GM23338 (cell line): ENCODE data around the gene VSIG10L. TPM values are rescaled to one million over a fixed set of nuclear protein-coding genes. Genes with fewer than 3 reads are reported as not detected.

ENCODE experiments used
- ATAC-seq: fragments of 200-7000 bp; cut with Tn5 transposase; 3 replicates; pipeline ENCODE4 v1.9.1; 2020
- DNase-seq: peaks from one replicate; pipeline ENCODE4 v3.0.0-alpha.2; 2015; ENCODE audit warnings: low spot score
- H2AFZ ChIP-seq: fragments of 200-600 bp; sonication (generic); 2 replicates; pipeline ENCODE4 v1.8.0; 2016; ENCODE audit warnings: antibody characterized with exemption, mild to moderate bottlenecking, moderate library complexity
- H3F3A ChIP-seq: fragments of 200-600 bp; sonication (generic); replicated peaks from 2 replicates; pipeline ENCODE4 v1.8.0; 2017; ENCODE audit warnings: antibody characterized with exemption, mixed run types, low read depth
- H3K27ac ChIP-seq: fragments of 200-600 bp; sonication (generic); 2 replicates; pipeline ENCODE4 v1.6.1; 2016; ENCODE audit warnings: low read depth
- H3K27me3 ChIP-seq: fragments of 200-600 bp; sonication (generic); 2 replicates; pipeline ENCODE4 v1.8.0; 2016; ENCODE audit warnings: mild to moderate bottlenecking, mixed run types, moderate library complexity; ENCODE audit not compliant: insufficient read depth
- H3K36me3 ChIP-seq: fragments of 200-600 bp; sonication (generic); 2 replicates; pipeline ENCODE4 v1.8.0; 2016; ENCODE audit warnings: mild to moderate bottlenecking; ENCODE audit not compliant: insufficient read depth
- H3K4me1 ChIP-seq: fragments of 200-600 bp; sonication (generic); 2 replicates; pipeline ENCODE4 v1.8.0; 2016; ENCODE audit warnings: mild to moderate bottlenecking, moderate library complexity; ENCODE audit not compliant: insufficient read depth
- H3K4me2 ChIP-seq: fragments of 200-600 bp; sonication (generic); 2 replicates; pipeline ENCODE4 v1.7.1; 2017; ENCODE audit warnings: mixed run types
- H3K4me3 ChIP-seq: fragments of 200-600 bp; sonication (generic); 2 replicates; pipeline ENCODE4 v1.6.1; 2016; ENCODE audit warnings: mixed run types
- H3K79me2 ChIP-seq: fragments of 200-600 bp; sonication (generic); replicated peaks from 2 replicates; pipeline ENCODE4 v1.8.0; 2017; ENCODE audit warnings: mild to moderate bottlenecking; ENCODE audit not compliant: insufficient read depth
- H3K9me2 ChIP-seq: fragments of 200-600 bp; sonication (generic); 2 replicates; pipeline ENCODE4 v1.8.0; 2017; ENCODE audit not compliant: insufficient read depth
- H4K20me1 ChIP-seq: fragments of 200-600 bp; sonication (generic); replicated peaks from 2 replicates; pipeline ENCODE4 v1.8.0; 2017; ENCODE audit warnings: mild to moderate bottlenecking; ENCODE audit not compliant: insufficient read depth
- H3K27ac Mint-ChIP-seq: 2 replicates; pipeline ENCODE4 v1.8.0; 2020; ENCODE audit warnings: inconsistent platforms, mild to moderate bottlenecking, moderate library complexity, mixed read lengths
- H3K27me3 Mint-ChIP-seq: 3 replicates; pipeline ENCODE4 v1.8.0; 2022; ENCODE audit warnings: low read depth, mild to moderate bottlenecking, moderate library complexity, mixed read lengths, inconsistent platforms; ENCODE audit not compliant: insufficient read depth, poor library complexity
- H3K36me3 Mint-ChIP-seq: 3 replicates; pipeline ENCODE4 v1.8.0; 2021; ENCODE audit warnings: low read depth, mild to moderate bottlenecking, inconsistent platforms, moderate library complexity, mixed read lengths
- H3K4me1 Mint-ChIP-seq: 3 replicates; pipeline ENCODE4 v1.8.0; 2020; ENCODE audit warnings: mild to moderate bottlenecking, inconsistent platforms, mixed read lengths
- H3K4me3 Mint-ChIP-seq: 3 replicates; pipeline ENCODE4 v1.8.0; 2021; ENCODE audit warnings: moderate library complexity, mild to moderate bottlenecking, inconsistent platforms, mixed read lengths
- H3K9me3 Mint-ChIP-seq: 3 replicates; pipeline ENCODE4 v1.8.0; 2020; ENCODE audit warnings: moderate library complexity, mild to moderate bottlenecking, inconsistent platforms, mixed read lengths
- CREB1 ChIP-seq: fragments of 250-450 bp; sonication (Bioruptor Pico); IDR thresholded peaks from 2 replicates; pipeline ENCODE4 v1.5.0; 2020; ENCODE audit warnings: low read depth, mild to moderate bottlenecking, moderate library complexity
- JUNB ChIP-seq: IDR thresholded peaks from one replicate; pipeline ENCODE4 v1.6.1; 2016; ENCODE audit warnings: antibody characterized with exemption; ENCODE audit not compliant: unreplicated experiment
- NANOG ChIP-seq: IDR thresholded peaks from 2 replicates; pipeline ENCODE4 v1.6.1; 2016; ENCODE audit warnings: antibody characterized with exemption, borderline replicate concordance
- POLR2AphosphoS5 ChIP-seq: IDR thresholded peaks from 2 replicates; pipeline ENCODE4 v1.6.1; 2016; ENCODE audit warnings: antibody characterized with exemption, low read depth
- STAT1 ChIP-seq: IDR thresholded peaks from one replicate; pipeline ENCODE4 v1.6.1; 2016; ENCODE audit warnings: antibody characterized with exemption; ENCODE audit not compliant: unreplicated experiment
- ZNF114 ChIP-seq: fragments of 250-450 bp; sonication (Bioruptor Pico); IDR thresholded peaks from 2 replicates; pipeline ENCODE4 v1.5.0; 2020; ENCODE audit warnings: mild to moderate bottlenecking, moderate library complexity
- polyA plus RNA-seq: library from polyadenylated mRNA; unstranded; fragments of >200 nt; fragmentation: Nextera tagmentation; extraction: Ambion mirVana; gene quantifications from 2 replicates; pipeline ENCODE4 v1.2.1, GENCODE V29; 2016
- total RNA-seq: library from RNA; depleted of rRNA; stranded (reverse); fragments of >200 nt; shearing (Covaris generic); gene quantifications from 2 replicates; pipeline ENCODE4 v1.2.3, GENCODE V29; 2014
- TF ChIP-seq, protein P1 (sequence below), 2 experiments: fragments of 200-600 bp in 1 of 2; sonication (generic) in 1 of 2; conservative IDR thresholded peaks; 2 replicates each; pipeline versions ENCODE4 v1.5.1 to v1.6.1; 2016 to 2017; ENCODE audit warnings: antibody characterized with exemption in 2 of 2, low read depth in 2 of 2, mild to moderate bottlenecking in 2 of 2, moderate library complexity in 1 of 2
- TF ChIP-seq, protein P2 (sequence below): IDR thresholded peaks from one replicate; pipeline ENCODE4 v1.6.1; 2018; ENCODE audit warnings: antibody characterized with exemption; ENCODE audit not compliant: unreplicated experiment
- TF ChIP-seq, protein P3 (sequence below): fragments of 250-450 bp; sonication (Bioruptor Pico); IDR thresholded peaks from 2 replicates; pipeline ENCODE4 v1.5.0; 2020; ENCODE audit warnings: mild to moderate bottlenecking, moderate library complexity

The VSIG10L gene
- total and polyA plus RNA-seq, 2 experiments from 2014 or later: 9.6 to 10.4 TPM

DNA sequence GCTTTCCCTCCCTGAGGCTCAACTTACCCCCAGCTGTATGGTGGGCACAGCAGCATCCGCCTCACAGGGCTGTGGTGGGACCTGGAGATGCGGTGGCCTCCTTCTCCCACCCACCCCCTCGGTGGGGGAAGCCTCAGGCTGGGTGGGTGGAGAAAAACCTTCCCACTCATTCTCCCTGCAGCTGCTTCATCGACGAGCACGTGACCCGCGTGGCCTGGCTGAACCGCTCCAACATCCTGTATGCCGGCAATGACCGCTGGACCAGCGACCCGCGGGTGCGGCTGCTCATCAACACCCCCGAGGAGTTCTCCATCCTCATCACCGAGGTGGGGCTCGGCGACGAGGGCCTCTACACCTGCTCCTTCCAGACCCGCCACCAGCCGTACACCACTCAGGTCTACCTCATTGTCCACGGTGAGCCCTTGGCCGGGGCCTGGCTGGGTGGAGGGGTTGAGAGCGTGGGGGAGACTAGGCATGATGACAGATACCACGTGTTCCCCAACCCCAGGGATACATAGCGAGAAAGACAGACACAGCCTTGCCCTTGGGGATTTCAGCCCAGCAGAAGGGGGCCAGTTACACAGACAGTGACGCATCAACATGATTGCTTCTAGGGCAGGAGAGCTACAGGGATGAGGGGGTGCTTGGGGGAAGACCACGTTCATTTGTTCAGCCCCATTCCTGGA lies 18.3 kb downstream of the VSIG10L start:
- peaks cover 23% of the 10 kb centered on the region for H3K27me3 Mint-ChIP-seq
- Histone ChIP-seq H2AFZ (no peak overlapping the region), H3K27ac (no peak overlapping the region), H3K9me2 (no peaks in the 10 kb centered on the region), H4K20me1 (peaks cover 2% of the 10 kb centered on the region; the same call in 1 of the 2 replicates), H3K4me2 (no peak overlapping the region), H3F3A (no peaks in the 10 kb centered on the region), H3K4me1 (peaks cover 8% of the 10 kb centered on the region; the same call in 1 of the 2 replicates), H3K27me3 (peaks cover 17% of the 10 kb centered on the region), H3K79me2 (no peaks in the 10 kb centered on the region), H3K4me3 (no peak overlapping the region), H3K36me3 (no peaks in the 10 kb centered on the region)
- TF ChIP-seq NANOG: no peak
- no peak for TF ChIP-seq STAT1
- TF ChIP-seq POLR2AphosphoS5: no peak
- TF ChIP-seq, protein P1, sequence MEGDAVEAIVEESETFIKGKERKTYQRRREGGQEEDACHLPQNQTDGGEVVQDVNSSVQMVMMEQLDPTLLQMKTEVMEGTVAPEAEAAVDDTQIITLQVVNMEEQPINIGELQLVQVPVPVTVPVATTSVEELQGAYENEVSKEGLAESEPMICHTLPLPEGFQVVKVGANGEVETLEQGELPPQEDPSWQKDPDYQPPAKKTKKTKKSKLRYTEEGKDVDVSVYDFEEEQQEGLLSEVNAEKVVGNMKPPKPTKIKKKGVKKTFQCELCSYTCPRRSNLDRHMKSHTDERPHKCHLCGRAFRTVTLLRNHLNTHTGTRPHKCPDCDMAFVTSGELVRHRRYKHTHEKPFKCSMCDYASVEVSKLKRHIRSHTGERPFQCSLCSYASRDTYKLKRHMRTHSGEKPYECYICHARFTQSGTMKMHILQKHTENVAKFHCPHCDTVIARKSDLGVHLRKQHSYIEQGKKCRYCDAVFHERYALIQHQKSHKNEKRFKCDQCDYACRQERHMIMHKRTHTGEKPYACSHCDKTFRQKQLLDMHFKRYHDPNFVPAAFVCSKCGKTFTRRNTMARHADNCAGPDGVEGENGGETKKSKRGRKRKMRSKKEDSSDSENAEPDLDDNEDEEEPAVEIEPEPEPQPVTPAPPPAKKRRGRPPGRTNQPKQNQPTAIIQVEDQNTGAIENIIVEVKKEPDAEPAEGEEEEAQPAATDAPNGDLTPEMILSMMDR (conservative IDR thresholded peaks at IDR 0.05; ENCODE audit: low read depth in 2 of 2): no peak
- no peak for TF ChIP-seq JUNB
- TF ChIP-seq, protein P2, sequence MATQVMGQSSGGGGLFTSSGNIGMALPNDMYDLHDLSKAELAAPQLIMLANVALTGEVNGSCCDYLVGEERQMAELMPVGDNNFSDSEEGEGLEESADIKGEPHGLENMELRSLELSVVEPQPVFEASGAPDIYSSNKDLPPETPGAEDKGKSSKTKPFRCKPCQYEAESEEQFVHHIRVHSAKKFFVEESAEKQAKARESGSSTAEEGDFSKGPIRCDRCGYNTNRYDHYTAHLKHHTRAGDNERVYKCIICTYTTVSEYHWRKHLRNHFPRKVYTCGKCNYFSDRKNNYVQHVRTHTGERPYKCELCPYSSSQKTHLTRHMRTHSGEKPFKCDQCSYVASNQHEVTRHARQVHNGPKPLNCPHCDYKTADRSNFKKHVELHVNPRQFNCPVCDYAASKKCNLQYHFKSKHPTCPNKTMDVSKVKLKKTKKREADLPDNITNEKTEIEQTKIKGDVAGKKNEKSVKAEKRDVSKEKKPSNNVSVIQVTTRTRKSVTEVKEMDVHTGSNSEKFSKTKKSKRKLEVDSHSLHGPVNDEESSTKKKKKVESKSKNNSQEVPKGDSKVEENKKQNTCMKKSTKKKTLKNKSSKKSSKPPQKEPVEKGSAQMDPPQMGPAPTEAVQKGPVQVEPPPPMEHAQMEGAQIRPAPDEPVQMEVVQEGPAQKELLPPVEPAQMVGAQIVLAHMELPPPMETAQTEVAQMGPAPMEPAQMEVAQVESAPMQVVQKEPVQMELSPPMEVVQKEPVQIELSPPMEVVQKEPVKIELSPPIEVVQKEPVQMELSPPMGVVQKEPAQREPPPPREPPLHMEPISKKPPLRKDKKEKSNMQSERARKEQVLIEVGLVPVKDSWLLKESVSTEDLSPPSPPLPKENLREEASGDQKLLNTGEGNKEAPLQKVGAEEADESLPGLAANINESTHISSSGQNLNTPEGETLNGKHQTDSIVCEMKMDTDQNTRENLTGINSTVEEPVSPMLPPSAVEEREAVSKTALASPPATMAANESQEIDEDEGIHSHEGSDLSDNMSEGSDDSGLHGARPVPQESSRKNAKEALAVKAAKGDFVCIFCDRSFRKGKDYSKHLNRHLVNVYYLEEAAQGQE: no peak
- TF ChIP-seq CREB1 (CRISPR knock-in tag): no peak
- TF ChIP-seq, protein P3, sequence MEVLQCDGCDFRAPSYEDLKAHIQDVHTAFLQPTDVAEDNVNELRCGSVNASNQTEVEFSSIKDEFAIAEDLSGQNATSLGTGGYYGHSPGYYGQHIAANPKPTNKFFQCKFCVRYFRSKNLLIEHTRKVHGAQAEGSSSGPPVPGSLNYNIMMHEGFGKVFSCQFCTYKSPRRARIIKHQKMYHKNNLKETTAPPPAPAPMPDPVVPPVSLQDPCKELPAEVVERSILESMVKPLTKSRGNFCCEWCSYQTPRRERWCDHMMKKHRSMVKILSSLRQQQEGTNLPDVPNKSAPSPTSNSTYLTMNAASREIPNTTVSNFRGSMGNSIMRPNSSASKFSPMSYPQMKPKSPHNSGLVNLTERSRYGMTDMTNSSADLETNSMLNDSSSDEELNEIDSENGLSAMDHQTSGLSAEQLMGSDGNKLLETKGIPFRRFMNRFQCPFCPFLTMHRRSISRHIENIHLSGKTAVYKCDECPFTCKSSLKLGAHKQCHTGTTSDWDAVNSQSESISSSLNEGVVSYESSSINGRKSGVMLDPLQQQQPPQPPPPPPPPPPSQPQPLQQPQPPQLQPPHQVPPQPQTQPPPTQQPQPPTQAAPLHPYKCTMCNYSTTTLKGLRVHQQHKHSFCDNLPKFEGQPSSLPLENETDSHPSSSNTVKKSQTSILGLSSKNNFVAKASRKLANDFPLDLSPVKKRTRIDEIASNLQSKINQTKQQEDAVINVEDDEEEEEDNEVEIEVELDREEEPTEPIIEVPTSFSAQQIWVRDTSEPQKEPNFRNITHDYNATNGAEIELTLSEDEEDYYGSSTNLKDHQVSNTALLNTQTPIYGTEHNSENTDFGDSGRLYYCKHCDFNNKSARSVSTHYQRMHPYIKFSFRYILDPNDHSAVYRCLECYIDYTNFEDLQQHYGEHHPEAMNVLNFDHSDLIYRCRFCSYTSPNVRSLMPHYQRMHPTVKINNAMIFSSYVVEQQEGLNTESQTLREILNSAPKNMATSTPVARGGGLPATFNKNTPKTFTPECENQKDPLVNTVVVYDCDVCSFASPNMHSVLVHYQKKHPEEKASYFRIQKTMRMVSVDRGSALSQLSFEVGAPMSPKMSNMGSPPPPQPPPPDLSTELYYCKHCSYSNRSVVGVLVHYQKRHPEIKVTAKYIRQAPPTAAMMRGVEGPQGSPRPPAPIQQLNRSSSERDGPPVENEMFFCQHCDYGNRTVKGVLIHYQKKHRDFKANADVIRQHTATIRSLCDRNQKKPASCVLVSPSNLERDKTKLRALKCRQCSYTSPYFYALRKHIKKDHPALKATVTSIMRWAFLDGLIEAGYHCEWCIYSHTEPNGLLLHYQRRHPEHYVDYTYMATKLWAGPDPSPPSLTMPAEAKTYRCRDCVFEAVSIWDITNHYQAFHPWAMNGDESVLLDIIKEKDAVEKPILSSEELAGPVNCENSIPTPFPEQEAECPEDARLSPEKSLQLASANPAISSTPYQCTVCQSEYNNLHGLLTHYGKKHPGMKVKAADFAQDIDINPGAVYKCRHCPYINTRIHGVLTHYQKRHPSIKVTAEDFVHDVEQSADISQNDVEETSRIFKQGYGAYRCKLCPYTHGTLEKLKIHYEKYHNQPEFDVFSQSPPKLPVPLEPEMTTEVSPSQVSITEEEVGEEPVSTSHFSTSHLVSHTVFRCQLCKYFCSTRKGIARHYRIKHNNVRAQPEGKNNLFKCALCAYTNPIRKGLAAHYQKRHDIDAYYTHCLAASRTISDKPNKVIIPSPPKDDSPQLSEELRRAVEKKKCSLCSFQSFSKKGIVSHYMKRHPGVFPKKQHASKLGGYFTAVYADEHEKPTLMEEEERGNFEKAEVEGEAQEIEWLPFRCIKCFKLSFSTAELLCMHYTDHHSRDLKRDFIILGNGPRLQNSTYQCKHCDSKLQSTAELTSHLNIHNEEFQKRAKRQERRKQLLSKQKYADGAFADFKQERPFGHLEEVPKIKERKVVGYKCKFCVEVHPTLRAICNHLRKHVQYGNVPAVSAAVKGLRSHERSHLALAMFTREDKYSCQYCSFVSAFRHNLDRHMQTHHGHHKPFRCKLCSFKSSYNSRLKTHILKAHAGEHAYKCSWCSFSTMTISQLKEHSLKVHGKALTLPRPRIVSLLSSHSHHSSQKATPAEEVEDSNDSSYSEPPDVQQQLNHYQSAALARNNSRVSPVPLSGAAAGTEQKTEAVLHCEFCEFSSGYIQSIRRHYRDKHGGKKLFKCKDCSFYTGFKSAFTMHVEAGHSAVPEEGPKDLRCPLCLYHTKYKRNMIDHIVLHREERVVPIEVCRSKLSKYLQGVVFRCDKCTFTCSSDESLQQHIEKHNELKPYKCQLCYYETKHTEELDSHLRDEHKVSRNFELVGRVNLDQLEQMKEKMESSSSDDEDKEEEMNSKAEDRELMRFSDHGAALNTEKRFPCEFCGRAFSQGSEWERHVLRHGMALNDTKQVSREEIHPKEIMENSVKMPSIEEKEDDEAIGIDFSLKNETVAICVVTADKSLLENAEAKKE (CRISPR knock-in tag): no peak
- TF ChIP-seq ZNF114 (CRISPR knock-in tag): no peak
- peaks cover 5% of the 10 kb centered on the region; the same call in 2 of the 3 replicates for H3K36me3 Mint-ChIP-seq
- H3K27ac Mint-ChIP-seq: no peak overlapping the region
- no peak overlapping the region for H3K4me3 Mint-ChIP-seq
- no peaks in the 10 kb centered on the region; the same call in 2 of the 3 replicates for H3K9me3 Mint-ChIP-seq
- peaks cover 15% of the 10 kb centered on the region for H3K4me1 Mint-ChIP-seq
- no peak for DNase-seq
- ATAC-seq: no peak
